Activated T-helper 1 cell treated with anti-CD3 and anti-CD28 coated beads, Interleukin-12 subunit alpha, Interleukin-12 subunit beta, Interleukin-2, Interleukin-4 antibody, amounts not matched to agents 30 ng/mL and 10 ng/mL and 1 ng/mL, durations not matched to agents 14 hours and 24 hours and 36 hours (primary cell): ENCODE data around the gene SPOCK3. TPM values are rescaled to one million over a fixed set of nuclear protein-coding genes. Genes with fewer than 3 reads are reported as not detected.
"Not testable (repeated sequence)": the region's sequence is repeated elsewhere in the genome, so short reads cannot be mapped to it uniquely, and the experiment has no call there.

Experiments used
- DNase-seq: peaks from one replicate; pipeline ENCODE4 v3.0.0; 2021; ENCODE audit warnings: low spot score
- H3K27ac Mint-ChIP-seq: one replicate; pipeline ENCODE4 v1.8.0; 2021; ENCODE audit warnings: mild to moderate bottlenecking, mixed read lengths
- H3K27me3 Mint-ChIP-seq: one replicate; pipeline ENCODE4 v1.8.0; 2022; ENCODE audit warnings: mild to moderate bottlenecking, moderate library complexity, mixed read lengths; ENCODE audit not compliant: insufficient read depth
- H3K36me3 Mint-ChIP-seq: one replicate; pipeline ENCODE4 v1.8.0; 2021; ENCODE audit warnings: low read depth, mixed read lengths
- H3K4me1 Mint-ChIP-seq: one replicate; pipeline ENCODE4 v1.8.0; 2021; ENCODE audit warnings: low read depth, mixed read lengths
- H3K4me3 Mint-ChIP-seq: one replicate; pipeline ENCODE4 v1.8.0; 2021; ENCODE audit warnings: mild to moderate bottlenecking, moderate library complexity, mixed read lengths
- H3K9me3 Mint-ChIP-seq: one replicate; pipeline ENCODE4 v1.8.0; 2021; ENCODE audit warnings: mixed read lengths
- intact Hi-C: fragments of 100-400 bp; cut with micrococcal nuclease; formaldehyde crosslinking; loops from one replicate; pipeline ENCODE4 v1.15.1; 2024
- total RNA-seq: library from RNA; stranded (reverse); gene quantifications from 2 replicates; pipeline ENCODE4 v1.2.3, GENCODE V29; 2022

SPOCK3 gene
- total RNA-seq, 1 donor from 2014 or later, result not detected

GRCh38 chr4:167020410-167020809 is 213.9 kb downstream of the SPOCK3 start:
- no peak overlapping the region for H3K4me3 Mint-ChIP-seq
- no peak for DNase-seq
- no peaks in the 10 kb centered on the region for H3K27me3 Mint-ChIP-seq
- no peaks in the 10 kb centered on the region for H3K4me1 Mint-ChIP-seq
- intact Hi-C loops, result loop anchor here (5.0 kb wide), 1 partner anchor 272 kb away; no protein-coding TSS in a partner anchor
- H3K27ac Mint-ChIP-seq, result no peak overlapping the region
- H3K36me3 Mint-ChIP-seq, result no peaks in the 10 kb centered on the region
- H3K9me3 Mint-ChIP-seq, result no peaks in the 10 kb centered on the region

DNA sequence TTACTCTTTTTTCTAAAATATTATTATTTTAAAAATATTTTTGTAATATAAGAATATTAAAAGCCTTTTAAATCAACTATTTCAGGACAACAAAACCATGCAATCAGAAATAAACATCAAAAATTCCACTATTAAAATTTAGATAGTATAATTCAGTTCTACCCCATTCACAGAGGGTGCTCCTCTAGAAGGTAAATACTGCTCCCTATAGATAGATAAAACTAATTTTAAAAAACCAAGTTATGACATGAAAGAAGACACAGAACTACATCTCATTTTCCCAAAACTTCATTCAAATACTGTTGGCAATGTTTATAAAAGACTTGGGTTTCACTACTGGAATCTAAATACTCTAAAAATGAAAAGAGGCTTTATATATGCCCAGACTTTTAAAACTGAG is 219.3 kb downstream of the SPOCK3 start:
- Mint-ChIP-seq H3K36me3 (no peaks in the 10 kb centered on the region), H3K27ac (no peak overlapping the region)

DNA sequence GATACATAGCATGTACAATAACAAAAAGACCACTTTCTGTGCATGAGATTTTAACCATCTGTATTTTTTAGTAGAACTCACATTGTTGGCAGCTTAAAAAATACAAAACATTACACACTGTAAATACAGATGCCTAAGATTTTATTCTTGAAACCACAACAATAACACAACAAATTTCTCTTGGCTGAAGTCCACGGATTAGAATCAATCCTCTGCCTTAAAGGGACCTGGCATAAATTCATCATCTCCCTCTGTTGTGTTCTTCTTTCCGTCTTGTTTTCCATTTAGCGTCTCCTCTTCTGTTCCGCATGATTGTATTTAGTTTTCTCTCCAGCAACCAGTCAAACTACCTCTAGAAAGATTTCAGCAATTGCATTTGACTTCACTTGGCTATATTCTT is 231.0 kb downstream of the SPOCK3 start:
- H3K27ac Mint-ChIP-seq, result no peak overlapping the region
- intact Hi-C loops, result no loop called here
- H3K4me1 Mint-ChIP-seq, result no peaks in the 10 kb centered on the region
- H3K36me3 Mint-ChIP-seq, result no peaks in the 10 kb centered on the region
- DNase-seq, result no peak
- H3K27me3 Mint-ChIP-seq, result no peaks in the 10 kb centered on the region
- no peak overlapping the region for H3K4me3 Mint-ChIP-seq
- no peaks in the 10 kb centered on the region for H3K9me3 Mint-ChIP-seq

More for the DNA sequence above, 219.3 kb downstream of the SPOCK3 start:
- no peak for DNase-seq
- no peaks in the 10 kb centered on the region for H3K27me3 Mint-ChIP-seq
- intact Hi-C loops, result no loop called here
- no peaks in the 10 kb centered on the region for H3K4me1 Mint-ChIP-seq
- no peaks in the 10 kb centered on the region for H3K9me3 Mint-ChIP-seq
- H3K4me3 Mint-ChIP-seq, result no peak overlapping the region

- intact Hi-C loops, result no loop called here
- DNase-seq, result no peak
- Mint-ChIP-seq H3K4me1 (no peaks in the 10 kb centered on the region), H3K27ac (no peak overlapping the region), H3K36me3 (no peaks in the 10 kb centered on the region), H3K27me3 (peaks cover 1% of the 10 kb centered on the region), H3K9me3 (no peaks in the 10 kb centered on the region), H3K4me3 (no peak overlapping the region)
These were observed 234.0 kb downstream of the SPOCK3 start for GRCh38 chr4:167000141-167000852.

GRCh38 chr4:166996216-166996615 is 238.1 kb downstream of the SPOCK3 start:
- H3K27me3 Mint-ChIP-seq, result peaks cover 1% of the 10 kb centered on the region
- no peak overlapping the region for H3K27ac Mint-ChIP-seq
- no peaks in the 10 kb centered on the region for H3K36me3 Mint-ChIP-seq
- H3K9me3 Mint-ChIP-seq, result no peaks in the 10 kb centered on the region
- H3K4me1 Mint-ChIP-seq, result no peaks in the 10 kb centered on the region
- no peak overlapping the region for H3K4me3 Mint-ChIP-seq
- DNase-seq, result no peak
- intact Hi-C loops, result no loop called here

DNA sequence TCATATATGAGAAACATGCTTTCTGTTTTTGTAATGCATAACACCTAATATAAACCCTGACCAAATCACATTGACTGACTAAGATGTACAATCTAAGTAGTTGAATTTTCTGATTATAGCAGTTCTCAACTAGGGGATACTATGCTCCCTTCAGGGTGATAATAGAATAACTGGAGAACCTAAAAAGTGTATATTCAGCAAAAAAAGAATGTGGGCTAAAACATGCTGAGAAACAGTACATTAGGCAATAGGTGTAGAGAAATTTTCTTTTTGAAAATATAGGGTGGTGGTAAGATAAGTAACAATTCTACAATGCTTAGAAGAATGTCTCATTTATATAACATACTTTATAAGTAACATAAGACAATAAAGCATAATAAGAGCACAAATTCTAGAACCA is 239.6 kb downstream of the SPOCK3 start:
- H3K27me3 Mint-ChIP-seq, result peaks cover 1% of the 10 kb centered on the region
- intact Hi-C loops, result no loop called here
- no peaks in the 10 kb centered on the region for H3K4me1 Mint-ChIP-seq
- no peaks in the 10 kb centered on the region for H3K36me3 Mint-ChIP-seq
- DNase-seq, result no peak
- H3K9me3 Mint-ChIP-seq, result no peaks in the 10 kb centered on the region
- H3K27ac Mint-ChIP-seq, result no peak overlapping the region
- H3K4me3 Mint-ChIP-seq, result no peak overlapping the region

- no peaks in the 10 kb centered on the region for H3K36me3 Mint-ChIP-seq
- no peaks in the 10 kb centered on the region for H3K9me3 Mint-ChIP-seq
- H3K27ac Mint-ChIP-seq, result no peak overlapping the region
- no peak overlapping the region for H3K4me3 Mint-ChIP-seq
- DNase-seq, result no peak
- no peaks in the 10 kb centered on the region for H3K4me1 Mint-ChIP-seq
- H3K27me3 Mint-ChIP-seq, result peaks cover 1% of the 10 kb centered on the region
- intact Hi-C loops, result no loop called here
These were observed 243.2 kb downstream of the SPOCK3 start for GRCh38 chr4:166991006-166991561.

- no peak overlapping the region for H3K4me3 Mint-ChIP-seq
- no peaks in the 10 kb centered on the region for H3K36me3 Mint-ChIP-seq
- intact Hi-C loops, result no loop called here
- no peak overlapping the region for H3K27ac Mint-ChIP-seq
- no peaks in the 10 kb centered on the region for H3K4me1 Mint-ChIP-seq
- H3K27me3 Mint-ChIP-seq, result no peaks in the 10 kb centered on the region
- no peaks in the 10 kb centered on the region for H3K9me3 Mint-ChIP-seq
- DNase-seq, result no peak
These were observed 244.4 kb downstream of the SPOCK3 start for GRCh38 chr4:166989886-166990285.

DNA sequence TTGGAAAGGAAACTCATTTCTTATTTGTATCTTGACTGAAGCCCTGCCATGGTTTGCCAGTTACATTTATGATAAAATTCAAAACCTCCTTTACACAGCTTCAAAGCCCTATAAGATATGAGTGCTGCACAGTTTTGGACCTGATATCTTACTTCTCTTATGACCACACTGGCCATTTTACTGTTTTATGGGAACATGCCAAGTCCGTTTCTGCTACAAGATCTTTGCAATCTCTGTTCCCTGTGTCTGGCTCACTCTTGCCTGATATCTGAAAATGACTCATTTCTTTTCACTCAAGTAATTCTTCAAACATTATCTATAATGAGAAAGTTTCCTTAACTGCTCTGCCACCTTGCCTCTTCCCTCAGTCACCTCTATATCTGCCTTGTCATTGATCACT is 247.3 kb downstream of the SPOCK3 start:
- no peak for DNase-seq
- intact Hi-C loops, result no loop called here
- H3K4me3 Mint-ChIP-seq, result no peak overlapping the region
- H3K27me3 Mint-ChIP-seq, result no peaks in the 10 kb centered on the region
- H3K36me3 Mint-ChIP-seq, result no peaks in the 10 kb centered on the region
- H3K27ac Mint-ChIP-seq, result no peak overlapping the region
- no peaks in the 10 kb centered on the region for H3K9me3 Mint-ChIP-seq
- H3K4me1 Mint-ChIP-seq, result no peaks in the 10 kb centered on the region

- Mint-ChIP-seq H3K4me3 (no peak overlapping the region), H3K27me3 (no peaks in the 10 kb centered on the region), H3K9me3 (no peaks in the 10 kb centered on the region), H3K36me3 (no peaks in the 10 kb centered on the region), H3K27ac (no peak overlapping the region), H3K4me1 (no peaks in the 10 kb centered on the region)
- intact Hi-C loops, result no loop called here
- DNase-seq, result no peak
These were observed 252.4 kb downstream of the SPOCK3 start for GRCh38 chr4:166981847-166982246.

DNA sequence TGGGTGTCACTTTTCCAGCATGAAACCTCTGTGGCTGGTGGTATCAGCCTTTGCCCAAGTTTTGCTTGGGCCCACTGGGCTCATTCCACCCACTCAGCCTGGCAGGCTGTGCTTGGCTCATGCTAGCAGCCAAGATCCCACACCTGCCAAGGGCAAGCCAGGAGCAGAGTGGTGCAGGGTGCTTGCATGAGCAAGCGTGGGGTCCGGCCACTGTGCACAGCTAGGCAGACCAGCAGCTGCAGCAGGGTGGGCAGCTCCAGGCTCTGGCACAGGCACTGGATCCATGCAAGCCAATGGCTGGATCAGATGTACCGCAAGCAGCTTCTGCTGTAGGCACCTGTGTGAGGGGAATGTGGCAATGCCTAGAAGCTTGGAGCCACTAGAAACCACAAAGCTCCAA is 253.9 kb downstream of the SPOCK3 start:
- no peak overlapping the region for H3K4me3 Mint-ChIP-seq
- H3K9me3 Mint-ChIP-seq, result no peaks in the 10 kb centered on the region
- no peak for DNase-seq
- H3K27me3 Mint-ChIP-seq, result no peaks in the 10 kb centered on the region
- no peaks in the 10 kb centered on the region for H3K36me3 Mint-ChIP-seq
- intact Hi-C loops, result no loop called here
- no peak overlapping the region for H3K27ac Mint-ChIP-seq
- H3K4me1 Mint-ChIP-seq, result no peaks in the 10 kb centered on the region

- H3K9me3 Mint-ChIP-seq, result no peaks in the 10 kb centered on the region
- no peaks in the 10 kb centered on the region for H3K4me1 Mint-ChIP-seq
- no peak overlapping the region for H3K4me3 Mint-ChIP-seq
- intact Hi-C loops, result no loop called here
- no peaks in the 10 kb centered on the region for H3K27me3 Mint-ChIP-seq
- no peaks in the 10 kb centered on the region for H3K36me3 Mint-ChIP-seq
- no peak for DNase-seq
- no peak overlapping the region for H3K27ac Mint-ChIP-seq
These were observed 256.7 kb downstream of the SPOCK3 start for GRCh38 chr4:166977596-166977995.

DNA sequence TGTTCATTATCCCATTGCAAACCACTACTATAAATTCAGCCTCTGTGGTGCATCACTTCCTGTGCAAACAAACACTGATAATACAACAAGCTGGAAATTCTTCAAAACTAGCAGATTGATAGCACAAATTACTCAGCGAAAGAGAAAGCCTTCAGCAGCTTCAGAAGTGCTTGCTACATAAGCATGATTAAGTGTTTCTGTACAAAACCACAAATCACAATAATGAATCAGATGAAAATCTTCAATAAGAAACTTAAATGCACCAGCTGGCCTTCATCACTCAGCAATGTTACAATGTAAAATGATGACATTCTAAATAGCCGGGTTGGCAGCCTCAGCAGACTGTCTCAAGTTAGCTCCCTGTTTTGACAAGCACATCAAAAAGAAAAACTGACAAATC is 262.2 kb downstream of the SPOCK3 start:
- Mint-ChIP-seq H3K4me1 (no peaks in the 10 kb centered on the region), H3K27ac (no peak overlapping the region), H3K27me3 (no peaks in the 10 kb centered on the region), H3K4me3 (no peak overlapping the region), H3K9me3 (peaks cover 13% of the 10 kb centered on the region), H3K36me3 (no peaks in the 10 kb centered on the region)
- intact Hi-C loops, result no loop called here
- no peak for DNase-seq

DNA sequence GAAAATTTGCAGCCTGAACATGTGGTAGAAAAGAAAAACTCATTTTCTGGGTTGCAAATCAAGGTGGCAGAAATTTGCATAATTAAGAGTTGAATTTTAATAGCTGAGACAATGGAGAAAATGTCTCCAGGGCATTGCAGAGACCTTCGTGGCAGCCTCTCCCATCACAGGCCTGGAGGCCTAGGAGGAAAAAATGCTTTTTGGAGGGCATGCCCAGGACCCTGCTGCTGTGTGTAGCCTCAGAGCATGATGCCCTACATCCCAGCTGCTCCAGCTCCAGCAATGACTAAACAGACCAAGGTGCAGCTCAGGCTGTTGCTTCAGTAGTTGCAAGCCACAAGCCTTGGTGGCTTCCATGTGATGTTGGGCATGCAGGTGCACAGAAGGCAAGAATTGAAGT is 266.1 kb downstream of the SPOCK3 start:
- intact Hi-C loops, H3K36me3 Mint-ChIP-seq, DNase-seq, H3K4me1 Mint-ChIP-seq, H3K27me3 Mint-ChIP-seq, H3K4me3 Mint-ChIP-seq, H3K27ac Mint-ChIP-seq: not testable (repeated sequence)
- H3K9me3 Mint-ChIP-seq, result peaks cover 16% of the 10 kb centered on the region
